Osteoblast (primary cell): Measurements from ENCODE around the gene STPG4. TPM values are rescaled to one million over a fixed set of nuclear protein-coding genes. Genes with fewer than 3 reads are reported as not detected.

Source experiments
- DNase-seq: peaks from one replicate; pipeline ENCODE4 v3.0.0; 2011; ENCODE audit warnings: low spot score, mixed read lengths; ENCODE audit not compliant: insufficient read length; ENCODE audit errors: missing footprints
- H2AFZ ChIP-seq: 2 replicates; pipeline ENCODE4 v1.6.0; 2011; ENCODE audit warnings: mild to moderate bottlenecking, low read length
- H3K27ac ChIP-seq: 2 replicates; pipeline ENCODE4 v1.5.1; 2011; ENCODE audit warnings: mild to moderate bottlenecking, low read depth, low read length, moderate library complexity
- H3K27me3 ChIP-seq: 2 replicates; pipeline ENCODE4 v1.6.0; 2012; ENCODE audit warnings: mild to moderate bottlenecking, control low read depth, inconsistent platforms, low read length, moderate library complexity; ENCODE audit not compliant: insufficient read depth
- H3K36me3 ChIP-seq: 2 replicates; pipeline ENCODE4 v1.5.1; 2011; ENCODE audit warnings: mild to moderate bottlenecking, low read length, control low read depth, moderate library complexity; ENCODE audit not compliant: insufficient read depth
- H3K4me1 ChIP-seq: 2 replicates; pipeline ENCODE4 v1.5.1; 2011; ENCODE audit warnings: mild to moderate bottlenecking, low read length, control low read depth, moderate library complexity; ENCODE audit not compliant: insufficient read depth
- H3K4me2 ChIP-seq: 2 replicates; pipeline ENCODE4 v1.6.0; 2011; ENCODE audit warnings: mild to moderate bottlenecking, low read length; ENCODE audit not compliant: insufficient read depth
- H3K4me3 ChIP-seq: fragments of 200-600 bp; sonication (generic); 3 replicates; pipeline ENCODE4 v1.5.1; 2012; ENCODE audit warnings: mild to moderate bottlenecking, low read length, inconsistent platforms; ENCODE audit not compliant: insufficient read depth
- H3K79me2 ChIP-seq: 2 replicates; pipeline ENCODE4 v1.6.0; 2012; ENCODE audit warnings: mild to moderate bottlenecking, low read length, control low read depth, inconsistent platforms; ENCODE audit not compliant: insufficient read depth
- H3K9me3 ChIP-seq: 2 replicates; pipeline ENCODE4 v1.5.1; 2011; ENCODE audit warnings: low read depth, low read length, control low read depth
- H4K20me1 ChIP-seq: 2 replicates; pipeline ENCODE4 v1.6.0; 2012; ENCODE audit warnings: mild to moderate bottlenecking, low read length, control low read depth; ENCODE audit not compliant: insufficient read depth
- total RNA-seq: library from RNA; depleted of rRNA; stranded (reverse); fragments of >200 nt; gene quantifications from 2 replicates; pipeline ENCODE4 v1.2.3, GENCODE V29; 2012
- TF ChIP-seq, protein P1 (sequence below): IDR thresholded peaks from 2 replicates; pipeline ENCODE4 v1.5.1; 2011; ENCODE audit warnings: mild to moderate bottlenecking, low read depth, low read length, moderate library complexity; ENCODE audit errors: extremely low read depth

STPG4 gene
- total RNA-seq, 1 donor: 0.72 TPM

DNA sequence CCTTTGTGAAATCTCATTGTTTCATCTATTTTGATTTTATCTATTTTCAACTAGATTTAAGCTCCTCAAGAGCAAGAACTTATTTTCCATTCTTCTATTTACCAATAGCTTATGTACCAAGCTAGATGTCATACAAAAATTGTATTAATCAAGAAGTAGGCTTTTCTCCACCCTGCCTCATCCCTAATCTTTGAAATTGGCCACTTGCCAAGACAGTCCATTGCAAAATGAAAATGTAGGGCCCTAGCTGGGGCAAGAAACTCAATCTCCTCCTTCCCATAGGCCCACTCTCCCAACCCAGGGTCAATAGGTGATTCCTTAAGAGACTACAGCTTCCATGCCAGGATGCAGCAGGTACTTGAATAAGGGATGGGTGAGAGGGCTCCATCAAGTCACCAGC lies 39.3 kb upstream of the STPG4 start:
- no peaks in the 10 kb centered on the region for H4K20me1 ChIP-seq
- no peak overlapping the region for H3K4me2 ChIP-seq
- H3K4me3 ChIP-seq: no peak overlapping the region
- no peaks in the 10 kb centered on the region for H3K36me3 ChIP-seq
- H3K27me3 ChIP-seq: no peaks in the 10 kb centered on the region
- peaks cover 68% of the 10 kb centered on the region for H3K4me1 ChIP-seq
- H3K79me2 ChIP-seq: no peaks in the 10 kb centered on the region
- no peak overlapping the region for H2AFZ ChIP-seq
- no peak overlapping the region for H3K27ac ChIP-seq
- DNase-seq: no peak
- TF ChIP-seq, protein P1, sequence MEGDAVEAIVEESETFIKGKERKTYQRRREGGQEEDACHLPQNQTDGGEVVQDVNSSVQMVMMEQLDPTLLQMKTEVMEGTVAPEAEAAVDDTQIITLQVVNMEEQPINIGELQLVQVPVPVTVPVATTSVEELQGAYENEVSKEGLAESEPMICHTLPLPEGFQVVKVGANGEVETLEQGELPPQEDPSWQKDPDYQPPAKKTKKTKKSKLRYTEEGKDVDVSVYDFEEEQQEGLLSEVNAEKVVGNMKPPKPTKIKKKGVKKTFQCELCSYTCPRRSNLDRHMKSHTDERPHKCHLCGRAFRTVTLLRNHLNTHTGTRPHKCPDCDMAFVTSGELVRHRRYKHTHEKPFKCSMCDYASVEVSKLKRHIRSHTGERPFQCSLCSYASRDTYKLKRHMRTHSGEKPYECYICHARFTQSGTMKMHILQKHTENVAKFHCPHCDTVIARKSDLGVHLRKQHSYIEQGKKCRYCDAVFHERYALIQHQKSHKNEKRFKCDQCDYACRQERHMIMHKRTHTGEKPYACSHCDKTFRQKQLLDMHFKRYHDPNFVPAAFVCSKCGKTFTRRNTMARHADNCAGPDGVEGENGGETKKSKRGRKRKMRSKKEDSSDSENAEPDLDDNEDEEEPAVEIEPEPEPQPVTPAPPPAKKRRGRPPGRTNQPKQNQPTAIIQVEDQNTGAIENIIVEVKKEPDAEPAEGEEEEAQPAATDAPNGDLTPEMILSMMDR: no peak
- H3K9me3 ChIP-seq: no peaks in the 10 kb centered on the region

GRCh38 chr2:47193607-47194006 lies 38.5 kb upstream of the STPG4 start:
- Histone ChIP-seq H3K4me2 (no peak overlapping the region), H3K27ac (peak overlapping the region; percentile 96), H2AFZ (no peak overlapping the region), H3K4me3 (no peak overlapping the region), H3K79me2 (no peaks in the 10 kb centered on the region), H4K20me1 (no peaks in the 10 kb centered on the region), H3K36me3 (no peaks in the 10 kb centered on the region), H3K27me3 (no peaks in the 10 kb centered on the region), H3K4me1 (peaks cover 65% of the 10 kb centered on the region), H3K9me3 (no peaks in the 10 kb centered on the region)
- TF ChIP-seq, protein P1: no peak
- no peak for DNase-seq

GRCh38 chr2:47190188-47190881 lies 35.2 kb upstream of the STPG4 start:
- TF ChIP-seq, protein P1: no peak
- Histone ChIP-seq H3K27me3 (no peaks in the 10 kb centered on the region), H3K9me3 (no peaks in the 10 kb centered on the region), H4K20me1 (no peaks in the 10 kb centered on the region), H3K27ac (peak overlapping the region; percentile 96), H2AFZ (no peak overlapping the region), H3K4me2 (peak overlapping the region; percentile 68), H3K4me1 (peaks cover 60% of the 10 kb centered on the region), H3K36me3 (no peaks in the 10 kb centered on the region), H3K4me3 (peak overlapping the region; percentile 9), H3K79me2 (no peaks in the 10 kb centered on the region)
- peak; percentile 41 for DNase-seq

DNA sequence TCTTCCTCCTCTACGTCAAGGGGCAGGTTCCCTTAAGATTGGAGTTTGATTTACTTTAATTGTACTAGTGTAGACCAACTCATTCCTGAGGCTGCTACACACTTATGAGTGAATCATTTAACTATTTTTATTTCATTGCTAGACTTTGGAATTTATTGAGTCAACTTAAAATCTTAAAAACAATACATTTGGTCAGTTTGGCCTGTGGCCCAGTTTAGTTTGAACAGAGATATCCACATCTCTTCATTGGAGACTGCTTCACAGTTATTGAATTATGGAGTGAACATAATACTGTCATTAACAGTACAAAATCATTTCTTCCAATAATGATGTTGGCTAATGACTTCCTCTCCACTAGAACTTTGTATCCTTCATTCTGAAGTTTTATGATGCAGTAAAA lies 34.5 kb upstream of the STPG4 start:
- H3K4me2 ChIP-seq: peak overlapping the region; percentile 68
- TF ChIP-seq, protein P1: no peak
- H4K20me1 ChIP-seq: no peaks in the 10 kb centered on the region
- no peaks in the 10 kb centered on the region for H3K79me2 ChIP-seq
- peak; percentile 89 for DNase-seq
- peak overlapping the region; percentile 96 for H3K27ac ChIP-seq
- peaks cover 53% of the 10 kb centered on the region for H3K4me1 ChIP-seq
- H3K36me3 ChIP-seq: no peaks in the 10 kb centered on the region
- peak overlapping the region; percentile 9 for H3K4me3 ChIP-seq
- no peaks in the 10 kb centered on the region for H3K27me3 ChIP-seq
- no peaks in the 10 kb centered on the region for H3K9me3 ChIP-seq
- peak overlapping the region; percentile 13 for H2AFZ ChIP-seq
